ENCODE measurements around the gene GRHL1. TPM values are rescaled to one million over a fixed set of nuclear protein-coding genes. Genes with fewer than 3 reads are reported as not detected.
"Not testable (repeated sequence)": the region's sequence is repeated elsewhere in the genome, so short reads cannot be mapped to it uniquely, and the experiment has no call there.

GRHL1 gene
- total RNA-seq, 4 donors from 2014 or later = 0.29 to 1.0 (median 0.75) TPM

DNA sequence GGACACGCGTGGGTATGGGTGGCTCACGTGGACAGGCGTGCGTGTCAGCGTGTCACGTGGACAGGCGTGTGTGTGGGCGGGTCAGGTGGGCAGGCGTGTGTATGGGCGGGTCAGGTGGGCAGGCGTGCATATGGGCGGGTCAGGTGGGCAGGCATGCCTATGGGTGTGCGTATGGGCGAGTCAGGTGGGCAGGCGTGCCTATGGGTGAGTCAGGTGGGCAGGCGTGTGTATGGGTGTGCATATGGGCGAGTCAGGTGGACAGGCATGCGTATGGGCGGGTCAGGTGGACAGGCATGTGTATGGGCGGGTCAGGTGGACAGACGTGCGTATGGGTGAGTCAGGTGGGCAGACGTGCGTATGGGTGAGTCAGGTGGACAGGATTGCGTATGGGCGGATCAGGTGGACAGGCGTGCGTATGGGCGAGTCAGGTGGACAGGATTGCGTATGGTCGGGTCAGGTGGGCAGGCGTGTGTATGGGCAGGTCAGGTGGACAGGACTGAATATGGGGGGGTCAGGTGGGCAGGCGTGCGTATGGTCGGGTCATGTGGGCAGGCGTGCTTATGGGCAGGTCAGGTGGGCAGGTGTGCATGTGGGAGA is 61.0 kb downstream of the GRHL1 start:
- H3K4me1 ChIP-seq = peaks cover 26 to 33% of the 10 kb centered on the region in 2 donors
- H3K27me3 ChIP-seq; DNase-seq; ATAC-seq; H3K9me3 ChIP-seq; in situ Hi-C loops (cut with MboI; ENCODE audit: low sequenced_read_pairs in 4 of 4); H3K4me3 ChIP-seq; H3K27ac ChIP-seq; H3K36me3 ChIP-seq; intact Hi-C loops (cut with DNase I; ENCODE audit: low total_unique reads): not testable (repeated sequence)

- ATAC-seq = no peak
- H3K27ac ChIP-seq = no peak overlapping the region
- no peaks in the 10 kb centered on the region for H3K27me3 ChIP-seq
- no peaks in the 10 kb centered on the region for H3K36me3 ChIP-seq
- intact Hi-C loops (cut with DNase I; ENCODE audit: low total_unique reads) (no loop called here), in situ Hi-C loops (cut with MboI; ENCODE audit: low sequenced_read_pairs in 4 of 4) (no loop called here)
- no peaks in the 10 kb centered on the region for H3K9me3 ChIP-seq
- peaks cover 21 to 28% of the 10 kb centered on the region in 2 donors for H3K4me1 ChIP-seq
- no peak for TF ChIP-seq CTCF (IDR thresholded peaks at IDR 0.05 in 4 of 5, conservative IDR thresholded peaks at IDR 0.05 in 1 of 5)
- TF ChIP-seq POLR2A (IDR thresholded peaks at IDR 0.05) = no peak
- no peak overlapping the region for H3K4me3 ChIP-seq
- no peak for DNase-seq
These were observed 61.5 kb downstream of the GRHL1 start for GRCh38 chr2:10012963-10013461.

DNA sequence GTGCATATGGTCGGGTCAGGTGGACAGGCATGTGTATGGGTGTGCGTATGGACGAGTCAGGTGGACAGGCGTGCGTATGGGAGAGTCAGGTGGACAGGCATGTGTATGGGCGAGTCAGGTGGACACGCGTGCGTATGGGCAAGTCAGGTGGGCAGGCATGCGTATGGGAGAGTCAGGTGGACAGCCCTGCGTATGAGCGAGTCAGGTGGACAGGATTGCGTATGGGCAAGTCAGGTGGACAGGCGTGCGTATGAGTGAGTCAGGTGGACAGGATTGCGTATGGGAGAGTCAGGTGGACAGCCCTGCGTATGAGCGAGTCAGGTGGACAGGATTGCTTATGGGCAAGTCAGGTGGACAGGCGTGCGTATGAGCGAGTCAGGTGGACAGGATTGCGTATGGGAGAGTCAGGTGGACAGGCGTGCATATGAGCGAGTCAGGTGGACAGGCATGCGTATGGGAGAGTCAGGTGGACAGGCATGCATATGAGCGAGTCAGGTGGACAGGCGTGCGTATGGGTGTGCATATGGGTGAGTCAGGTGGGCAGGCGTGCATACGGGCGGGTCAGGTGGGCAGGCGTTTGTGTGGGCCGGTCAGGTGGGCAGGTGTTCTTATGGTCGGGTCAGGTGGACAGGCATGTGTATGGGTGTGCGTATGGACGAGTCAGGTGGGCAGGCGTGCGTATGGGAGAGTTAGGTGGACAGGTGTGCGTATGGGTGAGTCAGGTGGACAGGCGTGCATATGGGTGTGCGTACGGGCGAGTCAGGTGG is 62.3 kb downstream of the GRHL1 start:
- ATAC-seq, H3K36me3 ChIP-seq: not testable (repeated sequence)

DNA sequence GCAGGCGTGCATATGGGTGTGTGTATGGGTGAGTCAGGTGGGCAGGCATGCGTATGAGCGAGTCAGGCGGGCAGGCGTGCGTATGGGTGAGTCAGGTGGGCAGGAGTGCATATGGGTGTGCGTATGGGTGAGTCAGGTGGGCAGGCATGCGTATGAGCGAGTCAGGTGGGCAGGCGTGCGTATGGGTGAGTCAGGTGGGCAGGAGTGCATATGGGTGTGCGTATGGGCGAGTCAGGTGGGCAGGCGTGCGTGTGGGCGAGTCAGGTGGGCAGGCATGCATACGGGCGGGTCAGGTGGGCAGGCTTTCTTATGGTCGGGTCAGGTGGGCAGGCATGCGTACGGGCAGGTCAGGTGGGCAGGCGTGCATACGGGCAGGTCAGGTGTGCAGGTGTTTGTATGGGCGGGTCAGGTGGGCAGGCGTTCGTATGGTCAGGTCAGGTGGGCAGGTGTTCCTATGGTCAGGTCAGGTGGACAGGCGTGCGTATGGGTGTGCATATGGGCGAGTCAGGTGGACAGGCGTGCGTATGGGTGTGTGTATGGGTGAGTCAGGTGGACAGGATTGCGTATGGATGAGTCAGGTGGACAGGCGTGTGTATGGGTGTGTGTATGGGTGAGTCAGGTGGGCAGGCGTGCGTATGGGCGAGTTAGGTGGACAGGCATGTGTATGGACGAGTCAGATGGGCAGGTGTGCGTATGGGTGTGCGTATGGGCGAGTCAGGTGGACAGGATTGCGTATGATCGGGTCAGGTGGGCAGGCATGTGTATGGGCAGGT is 63.1 kb downstream of the GRHL1 start:
- H3K36me3 ChIP-seq = no peaks in the 10 kb centered on the region
- intact Hi-C loops (cut with DNase I; ENCODE audit: low total_unique reads) (no loop called here), in situ Hi-C loops (cut with MboI; ENCODE audit: low sequenced_read_pairs in 4 of 4) (no loop called here)
- DNase-seq (no peak), ATAC-seq (no peak)
- no peak overlapping the region for H3K4me3 ChIP-seq
- TF ChIP-seq CTCF (IDR thresholded peaks at IDR 0.05 in 4 of 5, conservative IDR thresholded peaks at IDR 0.05 in 1 of 5) (no peak), POLR2A (IDR thresholded peaks at IDR 0.05) (no peak)
- H3K27me3 ChIP-seq = no peaks in the 10 kb centered on the region
- peaks cover 7 to 12% of the 10 kb centered on the region in 2 donors for H3K4me1 ChIP-seq
- H3K9me3 ChIP-seq = no peaks in the 10 kb centered on the region
- H3K27ac ChIP-seq = no peak overlapping the region

More for the DNA sequence above, 62.3 kb downstream of the GRHL1 start:
- H3K4me1 ChIP-seq = peaks cover 15 to 20% of the 10 kb centered on the region in 2 donors
- in situ Hi-C loops (cut with MboI; ENCODE audit: low sequenced_read_pairs in 4 of 4); H3K27ac ChIP-seq; H3K4me3 ChIP-seq; intact Hi-C loops (cut with DNase I; ENCODE audit: low total_unique reads); H3K9me3 ChIP-seq; H3K27me3 ChIP-seq; DNase-seq: not testable (repeated sequence)

- in situ Hi-C loops (cut with MboI; ENCODE audit: low sequenced_read_pairs in 4 of 4); H3K4me3 ChIP-seq; H3K4me1 ChIP-seq; H3K27ac ChIP-seq; H3K36me3 ChIP-seq; ATAC-seq; H3K9me3 ChIP-seq; DNase-seq; H3K27me3 ChIP-seq; intact Hi-C loops (cut with DNase I; ENCODE audit: low total_unique reads): not testable (repeated sequence)
These were observed 64.0 kb downstream of the GRHL1 start for GRCh38 chr2:10015376-10015989.
